Skeletal muscle tissue (tissue), 4 donors: ENCODE measurements around the gene DKK1. TPM values are rescaled to one million over a fixed set of nuclear protein-coding genes. Genes with fewer than 3 reads are reported as not detected.
"Not testable (repeated sequence)": the region's sequence is repeated elsewhere in the genome, so short reads cannot be mapped to it uniquely, and the experiment has no call there.

ENCODE experiments used
- H3K27ac ChIP-seq: one replicate; pipeline ENCODE4 v1.7.0; 2013; ENCODE audit warnings: mild to moderate bottlenecking, low read depth, low read length, inconsistent platforms
- H3K27me3 ChIP-seq, 3 donors: one replicate each; pipeline ENCODE4 v1.7.0; 2013; ENCODE audit warnings: low read length in 3 of 3; ENCODE audit not compliant: control insufficient read depth in 3 of 3, insufficient read depth in 3 of 3
- H3K36me3 ChIP-seq, 3 donors: one replicate each; pipeline ENCODE4 v1.7.0; 2013; ENCODE audit warnings: low read length in 3 of 3; ENCODE audit not compliant: control insufficient read depth in 3 of 3, insufficient read depth in 3 of 3
- H3K4me1 ChIP-seq, 3 donors: one replicate each; pipeline ENCODE4 v1.7.0; 2013; ENCODE audit warnings: low read length in 3 of 3, mild to moderate bottlenecking in 3 of 3; ENCODE audit not compliant: control insufficient read depth in 3 of 3, insufficient read depth in 3 of 3
- H3K4me3 ChIP-seq, 3 donors: one replicate each; pipeline ENCODE4 v1.7.0; 2013; ENCODE audit warnings: low read length in 3 of 3
- H3K9ac ChIP-seq, 3 donors: one replicate each; pipeline ENCODE4 v1.7.0; 2013; ENCODE audit warnings: low read length in 3 of 3, mild to moderate bottlenecking in 3 of 3, moderate library complexity in 2 of 3, low read depth in 1 of 3
- H3K9me3 ChIP-seq, 3 donors: one replicate each; pipeline ENCODE4 v1.7.0; 2013; ENCODE audit warnings: low read length in 3 of 3; ENCODE audit not compliant: control insufficient read depth in 3 of 3
- total RNA-seq: library from RNA; depleted of rRNA; stranded (reverse); fragments of >200 nt; gene quantifications from one replicate; pipeline ENCODE4 v1.2.3, GENCODE V29; 2014
- donor health status: Osteomylitis.

Gene DKK1
- total RNA-seq, 1 donor from 2014 or later = under 0.01 TPM

DNA sequence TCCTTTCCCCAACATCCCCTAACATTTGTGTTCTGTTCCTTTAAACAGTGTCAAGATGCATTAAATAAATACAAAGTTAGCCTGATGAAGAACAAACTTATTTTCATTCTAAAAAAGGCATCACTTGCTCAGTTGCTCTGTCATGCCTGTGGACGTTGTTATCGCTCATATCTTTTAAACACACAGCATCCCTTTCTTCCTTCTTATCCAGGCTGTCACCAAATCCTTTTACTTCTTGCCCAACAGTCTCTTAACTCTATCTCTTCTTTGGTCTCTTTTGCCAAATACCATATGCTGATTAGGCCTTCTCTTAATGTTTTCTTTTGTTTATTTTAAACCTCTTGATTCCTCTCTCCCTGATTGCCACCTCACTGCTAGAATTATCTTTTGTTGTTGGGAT, 43.9 kb downstream of the DKK1 start:
- Histone ChIP-seq H3K27ac (no peak overlapping the region), H3K9ac (no peak overlapping the region), H3K4me1 (no peaks in the 10 kb centered on the region), H3K27me3 (no peaks in the 10 kb centered on the region), H3K9me3 (no peaks in the 10 kb centered on the region), H3K36me3 (no peaks in the 10 kb centered on the region), H3K4me3 (no peak overlapping the region)

DNA sequence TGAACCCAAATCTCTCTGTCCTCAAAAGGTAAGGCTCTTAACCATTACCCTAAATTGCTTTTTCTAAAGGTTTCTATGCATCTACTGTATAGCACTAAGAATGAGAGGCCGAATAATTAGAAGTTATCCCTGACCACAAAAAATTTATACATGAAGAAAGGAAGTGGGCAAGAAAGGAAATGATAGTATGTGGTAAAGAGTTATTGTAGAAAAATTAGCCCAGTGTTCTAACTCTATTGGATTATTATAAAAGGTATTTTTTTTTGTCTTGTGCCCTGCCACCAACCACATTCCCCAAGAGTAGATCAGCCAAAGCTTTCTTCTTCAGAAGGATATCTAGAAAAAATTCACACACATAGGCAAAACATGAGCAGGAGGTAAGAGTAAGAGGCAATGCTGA, 45.4 kb downstream of the DKK1 start:
- Histone ChIP-seq H3K9ac (no peak overlapping the region), H3K9me3 (no peaks in the 10 kb centered on the region), H3K4me1 (no peaks in the 10 kb centered on the region), H3K4me3 (no peak overlapping the region), H3K27me3 (no peaks in the 10 kb centered on the region), H3K36me3 (no peaks in the 10 kb centered on the region), H3K27ac (no peak overlapping the region)

DNA sequence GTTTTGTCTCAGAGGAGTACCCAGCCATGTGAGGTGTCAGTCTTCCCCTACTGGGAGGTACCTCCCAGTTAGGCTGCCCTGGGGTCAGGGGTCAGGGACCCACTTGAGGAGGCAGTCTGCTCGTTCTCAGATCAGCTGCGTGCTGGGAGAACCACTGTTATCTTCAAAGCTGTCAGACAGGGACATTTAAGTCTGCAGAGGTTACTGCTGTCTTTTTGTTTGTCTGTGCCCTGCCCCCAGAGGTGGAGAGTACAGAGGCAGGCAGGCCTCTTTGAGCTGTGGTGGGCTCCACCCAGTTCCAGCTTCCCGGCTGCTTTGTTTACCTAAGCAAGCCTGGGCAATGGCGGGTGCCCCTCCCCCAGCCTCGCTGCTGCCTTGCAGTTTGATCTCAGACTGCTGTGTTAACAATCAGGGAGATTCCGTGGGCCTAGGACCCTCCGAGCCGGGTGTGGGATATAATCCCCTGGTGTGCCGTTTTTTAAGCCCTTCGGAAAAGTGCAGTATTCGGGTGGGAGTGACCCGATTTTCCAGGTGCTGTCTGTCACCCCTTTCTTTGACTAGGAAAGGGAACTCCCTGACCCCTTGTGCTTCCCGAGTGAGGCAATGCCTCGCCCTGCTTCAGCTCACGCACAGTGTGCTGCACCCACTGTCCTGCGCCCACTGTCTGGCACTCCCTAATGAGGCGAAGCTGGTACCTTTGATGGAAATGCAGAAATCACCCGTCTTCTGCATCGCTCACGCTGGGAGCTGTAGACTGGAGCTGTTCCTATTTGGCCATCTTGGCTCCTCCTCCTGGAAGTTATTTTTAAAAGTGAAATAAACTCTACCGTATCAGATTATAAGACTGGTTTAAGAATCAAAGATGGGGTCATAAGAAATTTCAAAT, 51.7 kb downstream of the DKK1 start:
- H3K27ac ChIP-seq, H3K27me3 ChIP-seq, H3K4me1 ChIP-seq, H3K9me3 ChIP-seq, H3K36me3 ChIP-seq, H3K4me3 ChIP-seq, H3K9ac ChIP-seq: not testable (repeated sequence)
